CD4-positive, alpha-beta T cell treated with Interleukin-4 for 4 hours (primary cell): ENCODE results near the gene EGLN1.
A peak's percentile ranks its signal among the peaks of the same experiment; 100 is the strongest.
"Not testable (repeated sequence)": the region's sequence is repeated elsewhere in the genome, so short reads cannot be mapped to it uniquely, and the experiment has no call there.

Experiments
- DNase-seq: peaks from one replicate; pipeline ENCODE4 v3.0.0-alpha.2; 2020

The EGLN1 gene

DNA sequence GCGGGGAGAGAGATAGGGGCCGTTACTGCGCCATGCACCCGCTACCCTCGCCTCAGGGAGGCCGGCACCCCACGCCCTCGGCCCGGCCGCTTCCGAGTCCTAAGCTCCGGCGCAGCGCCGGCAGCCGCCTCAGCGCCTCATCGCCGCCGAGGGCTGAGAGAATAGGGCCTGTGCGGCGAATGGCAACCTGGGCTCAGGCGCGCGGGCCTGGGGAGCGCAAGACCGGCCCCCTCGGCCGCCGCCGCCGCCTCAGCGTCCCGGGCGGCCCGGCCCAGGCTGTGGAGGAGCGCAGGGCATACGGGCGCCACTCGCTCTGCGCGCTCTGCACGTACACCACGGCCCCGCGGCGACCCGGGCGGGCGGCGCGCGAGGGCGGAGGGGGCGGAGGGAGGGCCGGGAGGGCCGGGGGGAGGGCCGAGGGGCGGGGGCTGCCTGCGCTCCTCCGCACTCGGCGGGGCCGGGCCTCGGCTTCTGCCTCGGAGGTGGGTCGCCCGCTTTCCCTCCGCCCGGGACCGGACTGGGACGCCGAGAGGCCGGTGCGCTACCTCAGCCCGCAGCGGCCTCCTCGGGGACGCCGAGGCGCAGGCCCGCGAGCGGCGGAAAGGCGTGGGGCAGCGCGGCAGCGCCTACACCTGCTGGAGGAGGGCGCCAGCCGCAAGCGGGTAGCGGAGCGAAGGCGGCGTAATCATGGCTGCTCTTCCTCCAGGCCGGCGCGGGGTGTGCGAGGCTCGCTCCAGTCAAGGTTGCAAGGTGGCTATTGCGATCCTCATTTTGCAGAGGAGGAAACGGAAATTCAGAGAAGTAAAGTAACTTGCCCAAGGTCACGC, at the start of gene EGLN1:
TSS of gene EGLN1 (minus strand) at position 317 of the 827 bp plus-strand sequence. CDS start 399 bp downstream, outside the sequence.
- peak; percentile 83 for DNase-seq

DNA sequence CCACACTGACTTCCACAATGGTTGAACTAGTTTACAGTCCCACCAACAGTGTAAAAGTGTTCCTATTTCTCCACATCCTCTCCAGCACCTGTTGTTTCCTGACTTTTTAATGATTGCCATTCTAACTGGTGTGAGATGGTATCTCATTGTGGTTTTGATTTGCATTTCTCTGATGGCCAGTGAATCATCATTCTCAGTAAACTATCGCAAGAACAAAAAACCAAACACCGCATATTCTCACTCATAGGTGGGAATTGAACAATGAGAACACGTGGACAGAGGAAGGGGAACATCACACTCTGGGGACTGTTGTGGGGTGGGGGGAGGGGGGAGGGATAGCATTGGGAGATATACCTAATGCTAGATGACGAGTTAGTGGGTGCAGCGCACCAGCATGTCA, 49.4 kb upstream of the EGLN1 start:
- not testable (repeated sequence) for DNase-seq

DNA sequence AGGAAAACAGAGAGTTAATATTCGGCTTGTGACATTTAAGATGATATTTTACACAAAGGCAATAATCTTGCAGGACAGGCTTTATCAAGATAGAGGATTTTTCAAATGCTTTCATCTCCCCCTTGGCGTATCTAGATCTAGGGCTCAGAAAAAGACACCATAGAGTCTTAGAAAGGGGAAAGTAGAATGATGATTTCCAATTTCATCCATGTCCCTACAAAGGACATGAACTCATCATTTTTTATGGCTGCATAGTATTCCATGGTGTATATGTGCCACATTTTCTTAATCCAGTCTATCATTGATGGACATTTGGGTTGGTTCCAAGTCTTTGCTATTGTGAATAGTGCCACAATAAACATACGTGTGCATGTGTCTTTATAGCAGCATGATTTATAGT, 48.9 kb upstream of the EGLN1 start:
- DNase-seq: not testable (repeated sequence)

DNA sequence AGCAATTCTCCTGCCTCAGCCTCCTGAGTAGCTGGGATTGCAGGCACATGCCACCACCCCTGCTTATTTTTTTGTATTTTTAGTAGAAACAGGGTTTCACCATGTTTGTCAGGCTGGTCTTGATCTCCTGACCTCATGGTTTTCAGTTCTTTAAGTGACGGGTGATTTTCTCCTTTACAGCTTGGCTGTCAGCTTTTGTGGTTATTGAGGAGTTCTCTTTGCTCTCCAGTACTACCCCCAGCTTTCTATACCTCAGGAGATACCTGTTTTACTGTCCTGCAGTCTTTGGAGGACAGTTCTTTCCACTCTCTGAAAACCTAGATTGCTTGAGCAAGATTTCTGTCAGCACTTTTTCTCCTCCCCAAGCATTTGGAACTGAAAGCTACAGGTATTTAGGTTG, 45.9 kb upstream of the EGLN1 start:
- no peak for DNase-seq

DNA sequence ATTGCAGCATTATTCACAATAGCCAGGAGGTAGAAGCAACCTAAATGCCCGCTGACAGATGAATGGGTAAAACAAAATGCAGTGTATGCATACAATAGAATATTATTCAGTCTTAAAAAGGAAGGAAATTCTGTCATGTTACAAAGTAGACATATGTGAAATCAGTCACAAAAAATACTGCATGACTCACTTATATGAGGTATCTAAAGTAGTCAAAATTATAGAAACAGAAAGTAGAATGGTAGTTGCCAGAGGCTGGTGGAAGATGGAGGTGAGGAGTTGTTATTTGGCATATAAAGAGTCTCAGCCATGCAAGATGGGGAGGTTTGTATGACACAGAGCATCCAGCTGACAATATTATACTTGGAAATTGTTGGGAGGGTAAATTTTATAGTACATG, 43.0 kb upstream of the EGLN1 start:
- DNase-seq: no peak

DNA sequence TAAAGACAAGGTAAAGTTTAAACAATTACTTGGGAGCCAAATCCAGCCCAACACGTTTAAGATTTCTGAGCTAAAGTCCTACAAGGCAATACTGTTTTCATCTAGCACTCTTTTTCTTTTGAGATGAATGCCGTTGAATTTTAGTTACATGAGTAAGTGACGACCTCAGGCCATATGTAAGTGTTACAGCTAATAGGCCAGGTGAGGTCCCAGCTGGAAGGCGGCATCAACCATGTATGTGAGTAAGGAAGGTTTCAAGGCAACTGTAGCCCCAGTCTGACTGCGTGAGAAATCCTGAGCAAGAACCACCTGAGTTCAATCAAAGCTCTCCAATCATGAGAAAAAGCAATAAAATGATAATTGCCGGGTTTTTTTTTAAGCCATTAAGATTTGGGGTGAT, 41.5 kb upstream of the EGLN1 start:
- no peak for DNase-seq

DNA sequence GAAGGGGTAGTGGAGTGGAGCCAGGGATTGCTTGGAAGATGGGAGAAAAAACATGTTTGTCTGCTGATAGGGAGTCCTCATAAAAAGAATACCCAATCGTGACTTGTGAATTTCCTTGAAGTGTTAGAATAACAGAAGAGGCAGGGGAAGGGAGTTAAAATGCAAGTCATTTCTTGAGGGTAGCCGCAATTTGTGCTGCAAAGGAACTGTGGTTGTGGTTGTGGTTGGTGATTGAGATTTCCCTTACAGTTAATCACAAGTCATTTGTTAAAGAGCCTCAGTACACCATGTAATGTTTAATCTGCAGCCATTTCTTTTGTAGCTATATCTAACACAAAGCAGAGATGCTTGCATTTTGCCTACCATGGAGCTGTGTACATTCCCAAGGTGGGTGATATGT, 38.5 kb upstream of the EGLN1 start:
- DNase-seq: peak; percentile 71

DNA sequence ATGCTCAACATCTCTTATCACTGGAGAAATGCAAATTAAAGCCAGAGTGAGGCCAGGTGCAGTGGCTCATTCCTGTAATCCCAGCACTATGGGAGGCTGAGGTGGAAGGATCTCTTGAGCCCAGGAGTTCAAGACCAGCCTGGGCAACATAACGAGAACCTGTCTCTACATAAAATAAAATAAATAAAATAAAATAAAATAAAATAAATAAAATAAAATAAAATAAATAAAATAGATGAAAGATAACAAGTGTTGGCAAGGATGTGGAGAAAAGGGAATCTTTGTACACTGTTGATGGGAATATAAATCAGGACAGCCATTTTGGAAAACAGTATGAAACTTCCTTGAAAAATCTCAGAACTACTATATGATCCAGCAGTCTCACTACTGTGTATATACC, 37.4 kb upstream of the EGLN1 start:
- DNase-seq: not testable (repeated sequence)

DNA sequence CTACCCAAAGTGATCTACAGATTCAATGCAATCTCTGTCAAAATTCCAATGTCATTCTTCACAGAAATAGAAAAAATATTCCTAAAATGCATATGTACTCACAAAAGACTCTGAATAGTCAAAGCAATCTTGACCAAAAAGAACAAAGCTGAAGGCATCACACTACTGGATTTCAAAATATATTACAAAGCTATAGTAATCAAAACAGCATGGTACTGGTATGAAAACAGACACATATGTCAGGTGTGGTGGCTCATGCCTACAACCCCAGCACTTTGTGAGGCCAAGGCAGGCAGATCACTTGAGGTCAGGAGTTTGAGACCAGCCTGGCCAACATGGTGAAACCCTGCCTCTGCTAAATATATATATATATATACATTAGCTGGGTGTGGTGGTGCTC, 35.9 kb upstream of the EGLN1 start:
- DNase-seq: not testable (repeated sequence)

DNA sequence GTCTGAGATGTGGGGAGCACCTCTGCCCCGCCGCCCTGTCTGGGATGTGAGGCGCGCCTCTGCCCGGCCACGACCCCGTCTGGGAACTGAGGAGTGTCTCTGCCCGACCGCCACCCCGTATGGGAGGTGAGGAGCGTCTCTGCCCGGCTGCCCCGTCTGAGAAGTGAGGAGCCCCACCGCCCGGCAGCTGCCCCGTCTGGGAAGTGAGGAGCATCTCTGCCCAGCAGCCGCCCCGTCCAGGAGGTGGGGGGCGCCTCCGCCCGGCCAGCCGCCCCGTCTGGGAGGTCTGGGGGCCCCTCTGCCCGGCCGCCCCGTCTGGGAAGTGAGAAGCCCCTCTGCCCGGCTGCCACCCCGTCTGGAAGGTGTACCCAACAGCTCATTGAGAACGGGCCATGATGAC, 32.0 kb upstream of the EGLN1 start:
- not testable (repeated sequence) for DNase-seq

DNA sequence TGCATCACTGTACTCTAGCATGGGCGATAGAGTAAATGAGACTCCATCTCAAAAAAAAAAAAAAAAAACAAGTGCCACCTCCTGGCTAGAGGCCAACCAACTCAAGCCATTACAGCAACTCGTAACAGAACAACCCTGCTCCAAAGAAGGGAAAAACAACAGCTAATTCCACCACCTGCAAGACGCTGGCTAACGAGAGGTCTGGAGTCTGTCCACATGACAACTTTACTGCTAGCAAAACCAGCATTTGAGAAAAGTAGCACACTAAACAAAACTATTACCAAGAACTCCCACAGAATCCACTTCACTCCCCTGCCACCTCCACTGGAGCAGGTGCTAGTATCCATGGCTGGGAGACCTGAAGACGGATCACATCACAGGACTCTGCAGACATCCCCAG, 24.1 kb upstream of the EGLN1 start:
- DNase-seq: no peak

DNA sequence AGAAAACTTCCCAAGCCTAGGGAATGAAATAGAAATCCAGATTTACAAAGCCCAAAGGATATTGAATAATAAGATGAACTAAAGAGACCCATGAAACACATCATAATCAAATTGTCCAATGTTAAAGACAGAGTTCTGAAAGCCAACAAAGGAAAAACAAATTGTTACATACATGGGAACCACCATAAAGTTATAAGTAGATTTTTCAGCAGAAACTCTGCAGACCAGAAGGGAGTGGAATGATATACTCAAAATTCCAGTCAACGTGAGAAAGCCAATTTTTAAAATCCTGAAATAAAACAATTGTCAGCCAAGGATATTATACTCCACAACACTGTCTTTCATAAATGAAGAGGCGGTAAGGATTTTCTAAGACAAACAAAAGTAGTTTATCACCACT, 22.0 kb upstream of the EGLN1 start:
- no peak for DNase-seq

DNA sequence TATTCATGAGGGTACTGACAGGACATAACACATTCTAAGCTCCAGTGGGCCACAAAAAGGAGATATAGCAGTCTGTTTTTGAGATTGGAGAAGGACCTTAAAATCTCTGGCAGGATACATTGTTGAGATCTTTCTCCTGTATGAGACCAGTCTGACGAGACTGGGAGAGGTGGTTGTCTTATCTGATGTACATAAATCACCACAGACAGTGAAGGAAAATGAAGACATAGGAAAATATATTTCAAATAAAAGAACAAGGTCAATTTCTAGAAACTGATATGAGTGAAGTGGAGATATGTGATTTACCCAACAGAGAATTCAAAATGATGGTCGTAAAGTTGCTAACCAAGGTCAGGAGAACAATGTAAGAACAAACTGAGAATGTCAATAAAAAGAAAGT, 21.3 kb upstream of the EGLN1 start:
- no peak for DNase-seq

DNA sequence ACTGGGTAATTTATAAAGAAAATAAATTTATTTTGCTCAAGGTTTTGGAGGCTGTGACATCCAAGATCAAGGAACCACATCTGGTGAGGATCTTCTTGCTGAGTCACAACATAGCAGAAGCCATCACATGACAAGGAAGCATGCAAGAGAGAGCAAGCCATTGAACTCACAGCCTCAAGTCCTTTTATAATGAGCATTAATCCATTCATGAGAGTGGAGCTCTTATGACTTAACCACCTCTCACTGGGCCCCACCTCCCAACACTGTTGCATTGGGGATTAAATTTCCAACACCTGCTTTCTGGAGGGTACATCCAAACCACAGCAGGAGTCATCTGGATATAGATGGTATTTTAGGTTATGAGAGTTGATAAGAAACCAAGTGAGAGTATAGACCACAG, 20.6 kb upstream of the EGLN1 start:
- no peak for DNase-seq

DNA sequence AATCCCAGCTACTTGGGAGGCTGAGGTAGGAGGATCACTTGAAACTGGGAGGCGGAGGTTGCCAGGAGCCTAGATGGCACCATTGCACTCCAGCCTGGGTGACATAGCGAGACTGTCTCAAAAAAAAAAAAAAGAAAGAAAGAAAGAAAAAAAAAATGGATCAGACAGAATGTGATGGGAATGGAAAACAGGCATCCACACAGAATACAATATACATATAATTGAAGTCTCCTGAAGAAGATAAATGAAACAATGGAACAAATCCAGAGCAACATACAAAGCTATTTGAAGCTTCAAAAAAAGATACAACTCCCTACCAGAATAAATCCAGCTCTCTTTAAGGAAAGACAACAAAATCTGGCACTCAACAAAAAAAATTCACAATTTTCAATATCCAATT, 10.9 kb upstream of the EGLN1 start:
- no peak for DNase-seq

DNA sequence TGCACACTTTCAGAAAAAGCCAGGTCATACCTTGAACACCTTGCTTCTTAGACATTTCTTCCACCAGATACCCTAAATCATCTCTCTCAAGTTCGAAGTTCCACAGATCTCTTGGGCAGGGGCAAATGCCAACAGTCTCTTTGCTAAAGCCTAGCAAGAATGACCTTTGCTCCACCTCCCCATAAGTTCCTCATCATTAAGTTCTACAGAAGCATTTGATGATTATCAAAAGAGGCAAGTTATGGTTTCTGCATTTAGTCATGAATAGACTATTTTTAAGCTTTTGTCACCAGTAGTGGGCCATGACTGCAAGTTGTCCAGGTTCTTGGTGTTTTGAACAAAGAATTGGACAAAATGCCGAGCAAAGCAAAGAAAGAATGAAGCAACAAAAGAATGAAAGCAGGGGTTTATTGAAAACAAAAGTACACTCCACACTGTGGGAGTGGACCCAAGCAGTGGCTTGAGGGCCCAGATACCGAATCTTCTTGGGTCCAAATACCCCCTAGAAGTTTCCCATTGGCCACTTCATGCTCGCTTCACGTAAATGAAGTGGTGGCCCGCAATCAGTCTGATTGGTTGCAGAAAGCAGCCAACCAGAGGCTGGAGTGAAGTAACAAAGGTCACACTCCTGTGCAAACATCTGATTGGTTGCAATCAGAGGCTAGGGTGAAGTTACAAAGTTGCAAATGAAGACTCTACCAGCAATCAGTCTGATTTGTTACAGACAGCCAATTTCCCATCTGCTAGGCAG, 9.8 kb upstream of the EGLN1 start:
- no peak for DNase-seq

DNA sequence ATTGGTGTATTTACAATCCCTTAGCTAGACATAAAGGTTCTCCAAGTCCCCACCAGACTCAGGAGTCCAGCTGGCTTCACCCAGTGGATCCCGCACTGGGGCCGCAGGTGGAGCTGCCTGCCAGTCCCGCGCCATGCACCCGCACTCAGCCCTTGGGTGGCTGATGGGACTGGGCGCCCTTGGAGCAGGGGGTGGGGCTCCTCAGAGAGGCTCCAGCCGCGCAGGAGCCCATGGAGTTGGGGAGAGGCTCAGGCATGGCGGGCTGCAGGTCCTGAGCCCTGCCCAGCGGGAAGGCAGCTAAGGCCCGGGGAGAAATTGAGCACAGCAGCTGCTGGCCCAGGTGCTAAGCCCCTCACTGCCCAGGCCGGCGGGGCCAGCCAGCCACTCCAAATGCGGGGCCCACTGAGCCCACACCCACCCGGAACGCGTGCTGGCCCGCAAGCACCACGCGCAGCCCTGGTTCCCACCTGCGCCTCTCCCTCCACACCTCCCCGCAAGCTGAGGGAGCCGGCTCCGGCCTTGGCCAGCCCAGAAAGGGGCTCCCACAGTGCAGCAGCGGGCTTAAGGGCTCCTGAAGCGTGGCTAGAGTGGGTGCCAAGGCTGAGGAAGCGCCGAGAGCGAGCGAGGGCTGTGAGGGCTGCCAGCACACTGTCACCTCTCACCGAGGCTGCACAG, 8.7 kb upstream of the EGLN1 start:
- DNase-seq: not testable (repeated sequence)

DNA sequence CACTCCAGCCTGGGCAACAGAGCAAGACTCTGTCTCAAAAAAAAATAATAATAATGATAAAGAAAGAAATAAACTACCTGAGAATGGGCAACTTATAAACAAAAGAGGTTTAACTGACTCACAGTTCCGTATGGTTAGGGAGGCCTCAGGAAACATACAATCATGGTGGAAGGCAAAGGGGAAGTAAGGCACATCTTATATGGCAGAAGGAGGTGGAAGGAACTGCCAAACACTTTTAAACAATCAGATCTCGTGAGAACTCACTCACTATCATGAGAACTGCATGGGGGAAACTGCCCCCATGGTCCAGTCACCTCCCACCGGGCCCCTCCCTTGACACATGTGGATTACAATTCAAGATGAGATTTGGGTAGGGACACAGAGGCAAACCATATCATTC, 6.3 kb upstream of the EGLN1 start:
- no peak for DNase-seq

DNA sequence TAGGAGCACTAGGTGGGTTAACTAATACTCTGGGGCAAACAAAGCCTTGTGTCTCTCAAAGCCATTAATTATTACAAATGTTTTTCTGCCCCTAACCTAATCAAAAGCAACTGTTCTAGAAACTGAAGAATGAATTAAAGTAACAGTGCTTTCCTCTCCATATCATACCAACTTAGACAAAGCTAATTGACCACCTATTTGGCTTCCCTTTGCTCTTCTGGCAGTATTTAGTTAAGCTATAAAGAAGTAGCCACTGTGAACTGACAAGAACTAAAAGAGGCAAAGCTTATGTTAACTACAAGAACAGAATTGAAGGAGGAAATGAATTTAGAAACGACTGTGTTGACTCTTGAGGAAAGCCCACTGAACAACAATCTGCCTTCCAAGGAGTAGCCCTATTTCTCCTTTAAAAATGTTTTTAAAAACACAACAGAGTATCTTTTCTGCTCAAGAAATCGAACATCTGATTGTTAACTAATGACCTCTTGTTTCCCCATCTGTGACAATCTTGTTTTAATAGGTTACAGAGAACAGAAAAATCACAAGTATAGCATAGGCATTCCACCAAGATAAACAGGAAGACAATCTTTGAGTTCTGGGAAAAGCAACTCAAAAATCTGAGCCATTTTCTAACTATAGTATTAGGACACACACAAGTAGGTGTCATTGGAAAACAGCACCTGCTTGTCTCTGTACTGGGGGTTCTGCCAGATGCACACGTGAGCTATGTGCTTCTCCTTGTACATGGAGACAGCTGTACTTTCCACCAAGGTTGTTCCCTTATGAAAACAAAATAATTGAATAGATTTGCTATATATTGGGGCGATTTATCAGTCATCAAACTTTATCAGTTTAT, 3.1 kb upstream of the EGLN1 start:
- DNase-seq: no peak

DNA sequence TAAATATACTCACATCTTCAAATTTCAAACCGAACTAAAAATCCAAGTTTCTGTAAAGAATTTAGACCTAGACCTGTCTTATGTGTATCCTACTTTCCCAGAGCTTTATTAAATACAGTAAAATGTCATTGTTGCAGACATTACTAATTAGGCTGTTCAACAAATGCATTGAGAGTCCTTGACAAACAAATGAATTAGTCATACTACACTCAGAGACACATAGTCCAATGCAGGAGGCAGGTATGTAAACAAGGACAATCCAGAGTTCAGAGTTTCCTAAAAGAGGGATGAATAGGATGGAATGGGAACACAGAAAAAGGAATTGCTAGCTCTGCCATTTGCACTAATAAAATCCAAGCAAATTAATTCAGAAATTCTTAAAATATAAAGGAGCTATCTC, 1.6 kb upstream of the EGLN1 start:
- DNase-seq: no peak

DNA sequence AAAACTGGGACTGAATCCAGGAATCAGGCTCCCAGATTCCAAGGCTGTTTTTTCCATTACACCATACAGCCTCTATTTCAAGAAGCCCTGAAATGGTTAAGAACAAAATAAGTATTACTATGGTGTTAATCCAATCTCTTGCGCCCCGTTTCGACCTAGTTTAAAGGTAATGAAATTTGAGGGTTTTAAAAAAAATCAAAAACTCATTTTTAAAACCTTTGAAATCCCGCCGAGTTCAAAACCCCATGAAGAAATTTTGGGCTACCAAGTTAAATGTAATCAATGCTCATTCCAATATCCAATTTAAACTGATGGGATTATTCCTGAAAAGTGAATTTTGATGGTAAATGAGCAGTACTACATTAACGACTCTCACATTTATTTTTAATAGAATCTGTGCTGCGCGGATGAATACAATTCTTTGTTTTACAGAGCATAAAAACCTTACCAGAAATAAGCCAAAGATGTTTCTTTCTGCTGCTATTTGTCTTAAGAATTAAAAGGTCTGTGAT, 767 bp upstream of the EGLN1 start:
- no peak for DNase-seq

DNA sequence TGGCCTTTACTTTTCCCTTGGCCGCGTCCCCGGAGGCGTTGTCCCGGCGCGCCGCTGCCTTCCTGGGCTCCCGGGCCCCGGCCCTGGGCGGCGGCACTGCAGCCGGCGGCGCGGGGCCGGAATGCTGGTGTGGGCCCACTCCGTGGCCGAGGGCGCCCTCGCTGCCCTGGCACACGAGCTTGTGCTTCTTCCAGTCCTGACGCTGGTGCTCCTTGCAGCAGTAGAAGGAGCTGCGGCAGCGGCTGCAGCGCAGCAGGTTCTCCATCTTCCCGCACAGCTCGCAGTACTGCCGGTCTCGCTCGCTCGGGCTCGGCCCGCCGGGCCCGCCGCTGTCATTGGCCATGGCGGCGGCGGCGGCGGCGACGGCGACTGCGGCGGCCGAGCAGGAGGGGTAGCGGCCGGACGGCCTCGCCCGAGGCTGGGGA, 529 bp downstream of the EGLN1 start:
- peak; percentile 24 for DNase-seq
